Tibial nerve (tissue), 3 donors: ENCODE measurements around the gene PLXNA4.

Source experiments
- CTCF ChIP-seq, 5 experiments: fragments of 200-600 bp in 3 of 5; fragments of 450-650 bp in 2 of 5; sonication (generic) in 3 of 5; IDR thresholded peaks; one replicate each; pipeline ENCODE4 v1.5.1; 2016 to 2019; ENCODE audit warnings: antibody characterized with exemption in 5 of 5, mild to moderate bottlenecking in 3 of 5, moderate library complexity in 2 of 5
- POLR2A ChIP-seq, 2 donors: fragments of 450-650 bp; IDR thresholded peaks; one replicate each; pipeline ENCODE4 v1.6.1; 2017; ENCODE audit warnings: antibody characterized with exemption in 2 of 2, mild to moderate bottlenecking in 2 of 2, moderate library complexity in 2 of 2

GRCh38 chr7:132243463-132243862 is 332.8 kb downstream of the PLXNA4 start:
- no peak for TF ChIP-seq CTCF (IDR thresholded peaks at IDR 0.05)
- TF ChIP-seq POLR2A (IDR thresholded peaks at IDR 0.05), result no peak
